Measurements from ENCODE around the gene HYCC1. TPM values are rescaled to one million over a fixed set of nuclear protein-coding genes. Genes with fewer than 3 reads are reported as not detected.
"Not testable (repeated sequence)": the region's sequence is repeated elsewhere in the genome, so short reads cannot be mapped to it uniquely, and the experiment has no call there.

The HYCC1 gene
- polyA plus RNA-seq, 4 donors = 4.0 to 26.6 (median 10.8) TPM

DNA sequence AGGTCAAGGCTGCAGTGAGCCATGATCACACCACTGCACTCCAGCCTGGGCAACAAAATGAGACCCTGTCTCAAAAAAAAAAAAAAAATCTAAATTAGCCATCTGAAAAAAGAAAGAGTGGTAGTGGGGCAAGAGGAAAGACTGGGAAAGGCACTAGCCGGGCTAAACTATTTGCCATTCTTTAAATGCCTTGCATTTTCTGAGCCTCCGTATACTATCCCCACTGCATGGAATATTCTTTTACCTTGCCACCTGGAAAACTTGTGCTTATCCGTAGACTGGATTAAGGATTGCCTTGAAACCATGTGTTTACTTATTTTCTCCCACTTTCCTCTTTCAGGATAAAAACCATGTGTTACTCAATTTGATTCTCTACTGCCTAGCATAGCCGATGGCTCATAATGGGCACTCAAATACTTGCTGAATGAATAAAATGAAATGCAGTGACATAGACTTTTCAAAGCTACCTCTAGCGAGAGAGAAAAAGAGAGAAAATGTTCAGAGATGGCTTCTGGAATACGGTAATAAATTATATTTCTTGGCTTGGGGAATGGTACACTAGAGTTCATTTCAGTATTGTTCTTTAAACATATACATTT lies 30.6 kb downstream of the HYCC1 start:
- Histone ChIP-seq H3K27ac (ENCODE audit: low read depth in 1 of 3, low read length in 2 of 3) (no peak overlapping the region), H3K4me3 (ENCODE audit: low read depth in 1 of 3, low read length in 3 of 3) (no peak overlapping the region), H3K9me3 (ENCODE audit: control insufficient read depth in 2 of 2, insufficient read depth in 1 of 2, low read depth in 1 of 2, low read length in 1 of 2) (no peaks in the 10 kb centered on the region), H3K27me3 (ENCODE audit: control insufficient read depth in 3 of 3, insufficient read depth in 3 of 3, low read length in 3 of 3) (no peaks in the 10 kb centered on the region), H3K36me3 (ENCODE audit: control insufficient read depth in 3 of 3, insufficient read depth in 2 of 3, low read depth in 1 of 3, low read length in 3 of 3) (peaks cover 0 to 7% (median 4%) of the 10 kb centered on the region in 3 donors), H3K4me1 (ENCODE audit: control insufficient read depth in 3 of 3, insufficient read depth in 2 of 3, low read depth in 1 of 3, low read length in 2 of 3) (no peaks in the 10 kb centered on the region)
- WGBS, 3 donors = 97 to 100% (median 97%) methylated on average over 6 of the region's 6 CpGs
- FAIRE-seq (no peak), DNase-seq (no peak)

DNA sequence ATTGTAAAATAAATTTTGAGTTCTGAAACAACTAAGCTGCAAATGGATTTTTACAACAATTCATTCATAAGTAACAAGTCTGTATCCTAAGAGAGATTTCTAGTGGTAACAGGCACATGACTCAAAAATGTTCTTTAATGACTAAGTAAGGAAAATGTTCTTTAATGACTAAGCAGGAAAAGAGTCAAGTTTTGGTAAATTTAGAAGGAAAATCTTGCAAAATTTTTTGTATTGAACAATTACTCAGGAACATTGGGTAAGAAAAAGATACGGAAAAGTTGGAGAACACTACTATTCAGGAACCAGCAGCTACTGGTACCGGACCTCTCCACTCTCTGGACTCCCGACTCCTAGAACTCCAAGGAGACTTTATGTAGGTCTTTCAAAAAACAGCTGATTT lies 33.5 kb downstream of the HYCC1 start:
- Histone ChIP-seq H3K36me3 (ENCODE audit: control insufficient read depth in 3 of 3, insufficient read depth in 2 of 3, low read depth in 1 of 3, low read length in 3 of 3) (peaks cover 0 to 4% (median 3%) of the 10 kb centered on the region in 3 donors), H3K27me3 (ENCODE audit: control insufficient read depth in 3 of 3, insufficient read depth in 3 of 3, low read length in 3 of 3) (no peaks in the 10 kb centered on the region), H3K4me1 (ENCODE audit: control insufficient read depth in 3 of 3, insufficient read depth in 2 of 3, low read depth in 1 of 3, low read length in 2 of 3) (no peaks in the 10 kb centered on the region), H3K9me3 (ENCODE audit: control insufficient read depth in 2 of 2, insufficient read depth in 1 of 2, low read depth in 1 of 2, low read length in 1 of 2) (no peaks in the 10 kb centered on the region), H3K4me3 (ENCODE audit: low read depth in 1 of 3, low read length in 3 of 3) (no peak overlapping the region), H3K27ac (ENCODE audit: low read depth in 1 of 3, low read length in 2 of 3) (no peak overlapping the region)
- FAIRE-seq (no peak), DNase-seq (no peak)
- 92 to 97% (median 95%) methylated on average over 3 of the region's 3 CpGs for WGBS, 3 donors

DNA sequence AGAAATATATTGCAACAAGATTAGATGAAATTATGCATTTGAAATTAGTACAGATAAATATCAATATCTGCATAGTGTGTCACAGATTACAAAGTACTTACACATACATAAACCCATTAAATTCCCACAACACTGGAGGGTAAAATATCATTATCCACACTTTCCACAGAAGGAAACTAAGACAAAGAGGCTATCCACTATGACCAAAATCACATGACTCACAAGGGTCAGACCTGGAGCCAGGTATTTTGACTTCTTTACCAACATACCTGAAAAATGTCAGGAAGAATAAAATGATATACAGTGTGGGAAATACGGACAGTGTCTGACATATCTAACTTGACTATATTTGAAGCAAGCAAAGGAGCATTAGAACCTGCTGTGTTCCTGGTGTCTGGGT lies 34.1 kb downstream of the HYCC1 start:
- H3K36me3 ChIP-seq (ENCODE audit: control insufficient read depth in 3 of 3, insufficient read depth in 2 of 3, low read depth in 1 of 3, low read length in 3 of 3) = peaks cover 0 to 4% (median 3%) of the 10 kb centered on the region in 3 donors
- FAIRE-seq = no peak
- WGBS, 3 donors = 95 to 100% (median 97%) methylated on average over 1 of the region's 1 CpG

DNA sequence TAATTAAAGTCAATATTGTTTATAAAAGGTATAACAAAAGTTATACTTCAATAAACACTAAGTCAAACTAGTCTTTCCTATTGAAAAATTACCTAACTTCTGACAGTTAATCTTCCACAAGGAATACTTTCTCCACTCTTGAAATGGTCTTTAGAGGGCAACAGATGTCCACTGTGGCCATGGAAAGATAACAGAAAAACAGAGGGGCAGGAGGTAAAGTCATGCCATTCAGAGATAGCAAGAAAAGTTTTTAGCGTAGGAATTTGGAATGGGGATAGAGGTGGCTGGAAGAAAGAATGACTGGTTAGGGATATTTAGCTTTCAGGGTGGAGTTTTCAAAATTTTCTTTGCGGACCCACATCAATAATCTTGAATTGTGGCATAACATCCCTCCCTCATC lies 34.7 kb downstream of the HYCC1 start:
- H3K27ac ChIP-seq (ENCODE audit: low read depth in 1 of 3, low read length in 2 of 3) = no peak overlapping the region
- no peak for DNase-seq
- no peaks in the 10 kb centered on the region for H3K4me1 ChIP-seq (ENCODE audit: control insufficient read depth in 3 of 3, insufficient read depth in 2 of 3, low read depth in 1 of 3, low read length in 2 of 3)
- peaks cover 0 to 6% (median 3%) of the 10 kb centered on the region in 3 donors for H3K36me3 ChIP-seq (ENCODE audit: control insufficient read depth in 3 of 3, insufficient read depth in 2 of 3, low read depth in 1 of 3, low read length in 3 of 3)
- WGBS, 3 donors = 96 to 98% (median 96%) methylated on average over 2 of the region's 2 CpGs
- FAIRE-seq = no peak
- no peaks in the 10 kb centered on the region for H3K27me3 ChIP-seq (ENCODE audit: control insufficient read depth in 3 of 3, insufficient read depth in 3 of 3, low read length in 3 of 3)
- no peaks in the 10 kb centered on the region for H3K9me3 ChIP-seq (ENCODE audit: control insufficient read depth in 2 of 2, insufficient read depth in 1 of 2, low read depth in 1 of 2, low read length in 1 of 2)
- H3K4me3 ChIP-seq (ENCODE audit: low read depth in 1 of 3, low read length in 3 of 3) = no peak overlapping the region

More for the DNA sequence above, 34.1 kb downstream of the HYCC1 start:
- Histone ChIP-seq H3K9me3 (ENCODE audit: control insufficient read depth in 2 of 2, insufficient read depth in 1 of 2, low read depth in 1 of 2, low read length in 1 of 2) (no peaks in the 10 kb centered on the region), H3K27ac (ENCODE audit: low read depth in 1 of 3, low read length in 2 of 3) (no peak overlapping the region), H3K4me1 (ENCODE audit: control insufficient read depth in 3 of 3, insufficient read depth in 2 of 3, low read depth in 1 of 3, low read length in 2 of 3) (no peaks in the 10 kb centered on the region), H3K4me3 (ENCODE audit: low read depth in 1 of 3, low read length in 3 of 3) (no peak overlapping the region), H3K27me3 (ENCODE audit: control insufficient read depth in 3 of 3, insufficient read depth in 3 of 3, low read length in 3 of 3) (no peaks in the 10 kb centered on the region)
- DNase-seq = no peak

DNA sequence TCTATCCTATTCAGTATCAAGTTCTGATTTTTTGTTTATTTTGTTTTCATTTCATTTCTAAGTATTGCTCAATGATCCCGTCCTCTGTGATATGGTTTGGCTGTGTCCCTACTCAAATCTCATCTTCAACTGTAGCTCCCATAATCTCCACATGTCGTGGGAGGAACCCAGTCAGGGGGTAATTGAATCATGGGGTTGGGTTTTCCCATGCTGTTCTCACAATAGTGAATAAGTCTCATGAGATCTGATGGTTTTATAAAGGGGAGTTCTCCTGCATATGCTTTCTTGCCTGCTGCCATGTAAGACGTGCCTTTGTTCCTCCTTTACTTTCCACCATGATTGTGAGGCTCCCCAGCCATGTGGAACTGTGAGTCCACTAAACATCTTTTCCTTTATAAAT lies 39.3 kb downstream of the HYCC1 start:
- not testable (repeated sequence) for H3K27ac ChIP-seq (ENCODE audit: low read depth in 1 of 3, low read length in 2 of 3); H3K9me3 ChIP-seq (ENCODE audit: control insufficient read depth in 2 of 2, insufficient read depth in 1 of 2, low read depth in 1 of 2, low read length in 1 of 2); H3K36me3 ChIP-seq (ENCODE audit: control insufficient read depth in 3 of 3, insufficient read depth in 2 of 3, low read depth in 1 of 3, low read length in 3 of 3); H3K27me3 ChIP-seq (ENCODE audit: control insufficient read depth in 3 of 3, insufficient read depth in 3 of 3, low read length in 3 of 3); H3K4me3 ChIP-seq (ENCODE audit: low read depth in 1 of 3, low read length in 3 of 3); FAIRE-seq; H3K4me1 ChIP-seq (ENCODE audit: control insufficient read depth in 3 of 3, insufficient read depth in 2 of 3, low read depth in 1 of 3, low read length in 2 of 3); DNase-seq
- WGBS, 3 donors = 83 to 99% (median 97%) methylated on average over 3 of the region's 3 CpGs

DNA sequence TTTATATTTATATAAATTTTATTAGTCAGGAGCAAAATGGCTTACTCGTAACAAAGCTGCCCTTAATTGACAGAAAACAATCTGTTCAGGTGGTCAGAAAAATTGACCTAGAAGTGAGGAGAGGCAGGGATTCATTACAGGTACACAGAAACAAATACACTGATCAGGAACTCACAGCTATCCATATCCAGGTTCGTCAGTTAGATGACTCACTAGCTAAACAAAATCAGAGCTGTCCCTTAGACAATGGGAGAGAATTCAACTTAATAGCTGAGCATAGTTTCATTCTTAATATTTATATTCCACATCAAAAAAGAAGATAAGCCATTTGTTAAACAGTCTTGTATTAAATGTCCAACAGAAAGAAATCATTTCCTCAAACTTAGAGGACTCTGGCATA lies 41.7 kb downstream of the HYCC1 start:
- no peaks in the 10 kb centered on the region for H3K4me1 ChIP-seq (ENCODE audit: control insufficient read depth in 3 of 3, insufficient read depth in 2 of 3, low read depth in 1 of 3, low read length in 2 of 3)
- H3K27me3 ChIP-seq (ENCODE audit: control insufficient read depth in 3 of 3, insufficient read depth in 3 of 3, low read length in 3 of 3) = no peaks in the 10 kb centered on the region
- DNase-seq (no peak), FAIRE-seq (no peak)
- WGBS, 3 donors = 72 to 81% (median 77%) methylated on average over 2 of the region's 2 CpGs
- H3K9me3 ChIP-seq (ENCODE audit: control insufficient read depth in 2 of 2, insufficient read depth in 1 of 2, low read depth in 1 of 2, low read length in 1 of 2) = no peaks in the 10 kb centered on the region
- H3K4me3 ChIP-seq (ENCODE audit: low read depth in 1 of 3, low read length in 3 of 3) = no peak overlapping the region
- H3K36me3 ChIP-seq (ENCODE audit: control insufficient read depth in 3 of 3, insufficient read depth in 2 of 3, low read depth in 1 of 3, low read length in 3 of 3) = peaks cover 0 to 12% (median 3%) of the 10 kb centered on the region in 3 donors
- no peak overlapping the region for H3K27ac ChIP-seq (ENCODE audit: low read depth in 1 of 3, low read length in 2 of 3)

DNA sequence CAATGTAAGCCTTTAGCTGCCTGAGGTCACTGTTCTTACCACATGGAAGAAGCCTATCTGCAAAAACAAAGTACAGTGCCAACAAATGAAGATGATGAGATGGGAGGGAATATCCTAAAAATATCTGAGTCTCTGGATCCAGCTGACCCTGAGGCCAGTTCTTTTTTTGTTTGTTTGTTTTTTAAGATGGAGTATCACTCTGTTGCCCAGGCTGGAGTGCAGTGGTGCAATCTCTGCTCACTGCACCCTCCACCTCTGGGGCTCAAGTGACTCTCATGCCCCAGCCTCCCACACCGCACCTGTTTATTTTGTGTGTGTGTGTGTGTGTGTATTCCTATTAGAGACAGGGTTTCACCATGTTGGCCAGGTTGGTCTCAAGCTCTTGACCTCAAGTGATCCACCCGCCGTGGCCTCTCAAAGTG lies 44.9 kb downstream of the HYCC1 start:
- H3K27ac ChIP-seq (ENCODE audit: low read depth in 1 of 3, low read length in 2 of 3) = no peak overlapping the region
- H3K4me1 ChIP-seq (ENCODE audit: control insufficient read depth in 3 of 3, insufficient read depth in 2 of 3, low read depth in 1 of 3, low read length in 2 of 3) = no peaks in the 10 kb centered on the region
- 85 to 90% (median 89%) methylated on average over 3 of the region's 3 CpGs for WGBS, 3 donors
- DNase-seq (no peak), FAIRE-seq (no peak)
- H3K4me3 ChIP-seq (ENCODE audit: low read depth in 1 of 3, low read length in 3 of 3) = no peak overlapping the region
- peaks cover 0 to 9% (median 2%) of the 10 kb centered on the region in 3 donors for H3K36me3 ChIP-seq (ENCODE audit: control insufficient read depth in 3 of 3, insufficient read depth in 2 of 3, low read depth in 1 of 3, low read length in 3 of 3)
- no peaks in the 10 kb centered on the region for H3K9me3 ChIP-seq (ENCODE audit: control insufficient read depth in 2 of 2, insufficient read depth in 1 of 2, low read depth in 1 of 2, low read length in 1 of 2)
- no peaks in the 10 kb centered on the region for H3K27me3 ChIP-seq (ENCODE audit: control insufficient read depth in 3 of 3, insufficient read depth in 3 of 3, low read length in 3 of 3)
